GM12878 (cell line): ENCODE measurements around the gene MOCOS.

Experiments
- CBX3 ChIP-seq: fragments of 200-600 bp; sonication (generic); IDR thresholded peaks from 2 replicates; pipeline ENCODE4 v1.6.1; 2016; ENCODE audit warnings: low read depth, borderline replicate concordance
- CREB1 ChIP-seq: IDR thresholded peaks from 2 replicates; pipeline ENCODE4 v1.6.1; 2012; ENCODE audit warnings: low read depth, mild to moderate bottlenecking, inconsistent platforms
- EP300 ChIP-seq, 2 experiments: fragments of 150-350 bp in 1 of 2; IDR thresholded peaks; 2 replicates each; pipeline ENCODE4 v1.6.1; 2011 to 2012; ENCODE audit warnings: low read depth in 2 of 2, low read length in 2 of 2, borderline replicate concordance in 1 of 2, improper control_type of control experiment in 1 of 2, inconsistent platforms in 1 of 2; ENCODE audit not compliant: control insufficient read depth in 1 of 2
- EZH2 ChIP-seq: IDR thresholded peaks from 2 replicates; pipeline ENCODE4 v1.6.1; 2012; ENCODE audit warnings: low read depth, mild to moderate bottlenecking, control low read depth, inconsistent platforms, low read length, borderline replicate concordance; ENCODE audit not compliant: control insufficient read depth
- POLR2A ChIP-seq: IDR thresholded peaks from 2 replicates; pipeline ENCODE4 v1.6.1; 2011; ENCODE audit warnings: low read depth, mild to moderate bottlenecking, low read length
- SRF ChIP-seq, 2 experiments: IDR thresholded peaks; 2 replicates each; pipeline ENCODE4 v1.6.1; 2011; ENCODE audit warnings: low read depth in 2 of 2, low read length in 2 of 2, mild to moderate bottlenecking in 1 of 2, moderate library complexity in 1 of 2
- TF ChIP-seq, protein P1 (sequence below): IDR thresholded peaks from 2 replicates; pipeline ENCODE4 v1.6.1; 2012; ENCODE audit warnings: low read depth, low read length, improper control_type of control experiment
- TF ChIP-seq, protein P2 (sequence below), 3 experiments: IDR thresholded peaks in 2 of 3; conservative IDR thresholded peaks in 1 of 3; 2 replicates each; pipeline ENCODE4 v1.5.1; 2011; ENCODE audit warnings: low read depth in 3 of 3, low read length in 3 of 3, mild to moderate bottlenecking in 3 of 3, control low read depth in 2 of 3, moderate library complexity in 2 of 3, inconsistent platforms in 1 of 3, mixed read lengths in 1 of 3; ENCODE audit not compliant: control insufficient read depth in 2 of 3, insufficient read depth in 1 of 3; ENCODE audit errors: extremely low read depth in 1 of 3

- TF ChIP-seq, protein P1, sequence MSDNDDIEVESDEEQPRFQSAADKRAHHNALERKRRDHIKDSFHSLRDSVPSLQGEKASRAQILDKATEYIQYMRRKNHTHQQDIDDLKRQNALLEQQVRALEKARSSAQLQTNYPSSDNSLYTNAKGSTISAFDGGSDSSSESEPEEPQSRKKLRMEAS, result no peak
- TF ChIP-seq EP300 (IDR thresholded peaks at IDR 0.05; ENCODE audit: borderline replicate concordance in 1 of 2, control insufficient read depth in 1 of 2, low read depth in 2 of 2, low read length in 2 of 2) (no peak), EZH2 (no peak), CREB1 (no peak), CBX3 (no peak), SRF (IDR thresholded peaks at IDR 0.05; ENCODE audit: low read depth in 2 of 2, low read length in 2 of 2) (no peak), POLR2A (no peak)
- TF ChIP-seq, protein P2, sequence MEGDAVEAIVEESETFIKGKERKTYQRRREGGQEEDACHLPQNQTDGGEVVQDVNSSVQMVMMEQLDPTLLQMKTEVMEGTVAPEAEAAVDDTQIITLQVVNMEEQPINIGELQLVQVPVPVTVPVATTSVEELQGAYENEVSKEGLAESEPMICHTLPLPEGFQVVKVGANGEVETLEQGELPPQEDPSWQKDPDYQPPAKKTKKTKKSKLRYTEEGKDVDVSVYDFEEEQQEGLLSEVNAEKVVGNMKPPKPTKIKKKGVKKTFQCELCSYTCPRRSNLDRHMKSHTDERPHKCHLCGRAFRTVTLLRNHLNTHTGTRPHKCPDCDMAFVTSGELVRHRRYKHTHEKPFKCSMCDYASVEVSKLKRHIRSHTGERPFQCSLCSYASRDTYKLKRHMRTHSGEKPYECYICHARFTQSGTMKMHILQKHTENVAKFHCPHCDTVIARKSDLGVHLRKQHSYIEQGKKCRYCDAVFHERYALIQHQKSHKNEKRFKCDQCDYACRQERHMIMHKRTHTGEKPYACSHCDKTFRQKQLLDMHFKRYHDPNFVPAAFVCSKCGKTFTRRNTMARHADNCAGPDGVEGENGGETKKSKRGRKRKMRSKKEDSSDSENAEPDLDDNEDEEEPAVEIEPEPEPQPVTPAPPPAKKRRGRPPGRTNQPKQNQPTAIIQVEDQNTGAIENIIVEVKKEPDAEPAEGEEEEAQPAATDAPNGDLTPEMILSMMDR (IDR thresholded peaks at IDR 0.05 in 2 of 3, conservative IDR thresholded peaks at IDR 0.05 in 1 of 3; ENCODE audit: control insufficient read depth in 2 of 3, extremely low read depth in 1 of 3, insufficient read depth in 1 of 3, low read depth in 3 of 3, low read length in 3 of 3), result no peak
Observed at GRCh38 chr18:36143391-36143790, 43.9 kb upstream of the MOCOS start.
